Activated CD8-positive, alpha-beta memory T cell treated with anti-CD3 and anti-CD28 coated beads, Interleukin-2, amount 50 U/mL, for 24 hours (primary cell): ENCODE results near the gene ADAMTSL3.
"Not testable (repeated sequence)": the region's sequence is repeated elsewhere in the genome, so short reads cannot be mapped to it uniquely, and the experiment has no call there.

Source experiments
- DNase-seq: peaks from one replicate; pipeline ENCODE4 v3.0.0-alpha.2; 2020; ENCODE audit errors: extremely low read depth

ADAMTSL3 gene

GRCh38 chr15:83927704-83928391 lies 273.9 kb downstream of the ADAMTSL3 start:
- DNase-seq = no peak

DNA sequence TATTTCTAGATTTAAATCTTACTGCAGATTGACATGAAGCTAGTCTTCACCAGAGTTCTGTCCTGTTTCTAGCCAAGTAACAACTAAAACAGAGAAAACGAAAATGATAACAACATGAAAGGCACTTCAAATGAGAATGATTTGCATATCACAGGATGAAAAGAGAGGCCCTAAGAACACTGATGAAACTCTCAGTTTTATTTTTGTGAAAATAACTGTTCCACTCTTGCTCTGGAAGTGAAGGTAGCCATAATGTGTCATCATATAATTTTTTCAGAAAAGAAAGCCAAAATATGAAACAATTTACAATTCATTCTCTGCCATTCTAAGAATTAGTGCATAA lies 274.4 kb downstream of the ADAMTSL3 start:
- no peak for DNase-seq

GRCh38 chr15:83928878-83929418 lies 275.0 kb downstream of the ADAMTSL3 start:
- no peak for DNase-seq

- no peak for DNase-seq
Measured at GRCh38 chr15:83929619-83930018, 275.7 kb downstream of the ADAMTSL3 start.

DNA sequence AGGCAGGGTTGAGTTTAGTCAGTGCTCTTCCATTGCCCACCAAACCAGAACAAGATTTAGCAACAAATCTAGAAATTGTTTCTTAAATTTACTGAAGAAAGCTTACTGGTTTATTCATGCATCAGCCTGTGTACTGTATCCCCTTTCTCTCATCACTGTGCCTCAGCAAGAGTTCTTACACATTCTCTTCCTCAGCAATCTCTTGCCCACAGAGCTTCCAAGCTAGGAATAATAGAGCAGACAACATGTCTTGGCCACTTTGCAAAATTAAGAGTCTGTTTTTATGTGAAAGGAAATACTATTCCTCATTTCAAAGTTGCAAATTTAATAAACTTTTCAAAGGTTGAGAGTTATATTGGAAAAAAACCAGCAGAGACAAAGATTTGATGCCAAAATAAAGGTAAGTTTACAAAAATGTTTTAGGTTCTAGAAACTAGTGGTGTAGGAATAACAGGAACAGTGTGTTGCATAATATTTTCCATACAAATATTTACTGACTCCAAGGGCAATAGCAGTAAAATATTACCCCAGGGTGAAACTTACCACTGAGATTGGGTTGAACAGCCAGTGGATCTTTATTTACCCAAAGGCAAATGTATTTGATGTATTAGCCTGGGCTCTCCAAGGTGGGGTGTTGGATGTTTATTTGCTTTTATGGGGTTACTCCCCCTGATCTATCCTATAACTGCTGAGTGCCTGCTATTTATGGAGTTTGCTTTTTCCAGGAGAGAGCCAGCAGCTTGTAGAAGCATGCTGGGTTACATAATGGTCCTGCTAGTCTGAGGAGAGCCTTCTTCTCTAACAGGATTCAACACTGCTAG lies 276.7 kb downstream of the ADAMTSL3 start:
- DNase-seq = no peak

DNA sequence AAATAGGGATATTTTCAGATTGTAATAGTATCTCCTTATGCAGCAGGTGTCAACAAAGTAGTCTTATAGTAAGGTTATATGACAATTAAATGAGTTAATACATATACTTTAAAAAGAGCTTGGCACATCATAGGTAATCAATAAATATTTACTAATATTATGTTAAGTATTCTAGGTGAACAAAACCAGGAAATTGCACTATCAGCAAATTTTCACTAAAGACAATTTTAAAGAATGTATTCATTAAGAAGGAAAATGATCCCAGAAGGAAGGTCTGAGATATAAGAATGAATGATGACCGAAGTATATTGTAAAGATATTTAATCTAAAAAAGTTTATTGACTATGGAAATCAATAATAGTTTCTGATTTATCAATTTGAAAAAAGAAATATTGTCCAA lies 281.9 kb downstream of the ADAMTSL3 start:
- no peak for DNase-seq

DNA sequence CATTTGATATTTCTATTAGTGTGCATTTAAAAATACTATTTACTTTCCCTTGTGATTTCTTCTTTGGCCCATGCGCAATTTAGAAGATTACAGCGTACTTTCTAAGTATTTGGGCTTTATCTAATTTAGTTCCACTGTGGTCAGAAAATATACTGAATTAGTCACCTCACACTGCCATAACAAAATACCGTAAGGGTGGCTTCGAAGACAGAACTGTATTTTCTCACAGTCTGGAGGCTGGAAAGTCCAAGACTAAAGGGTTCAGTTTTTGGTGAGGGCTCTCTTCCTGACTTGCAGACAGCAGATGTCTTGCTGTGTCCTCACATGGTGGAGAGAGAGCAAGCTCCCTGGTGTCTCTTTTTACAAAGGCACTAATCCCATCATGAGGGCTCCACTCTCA lies 286.2 kb downstream of the ADAMTSL3 start:
- DNase-seq = no peak

DNA sequence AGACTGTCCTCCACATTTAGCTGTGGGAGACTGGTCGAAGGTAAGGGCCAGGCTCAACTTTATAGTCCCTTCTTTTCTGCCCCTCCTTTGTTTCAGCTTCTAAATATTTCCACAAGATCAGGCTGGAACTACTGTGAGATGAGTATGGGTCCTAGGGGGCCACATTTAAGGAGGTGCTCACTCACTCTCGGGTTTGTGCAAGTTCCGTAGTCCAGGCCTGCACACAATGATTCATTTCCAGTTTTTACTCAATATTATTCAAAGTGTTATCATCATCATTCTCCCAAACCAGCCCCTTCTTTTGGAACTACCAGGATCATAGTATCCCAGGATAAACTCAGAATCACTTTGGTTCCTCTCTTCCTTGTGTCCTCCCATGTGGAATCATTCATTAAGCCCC lies 289.1 kb downstream of the ADAMTSL3 start:
- no peak for DNase-seq

- DNase-seq = no peak
Measured at GRCh38 chr15:83943849-83944404, 290.0 kb downstream of the ADAMTSL3 start.

DNA sequence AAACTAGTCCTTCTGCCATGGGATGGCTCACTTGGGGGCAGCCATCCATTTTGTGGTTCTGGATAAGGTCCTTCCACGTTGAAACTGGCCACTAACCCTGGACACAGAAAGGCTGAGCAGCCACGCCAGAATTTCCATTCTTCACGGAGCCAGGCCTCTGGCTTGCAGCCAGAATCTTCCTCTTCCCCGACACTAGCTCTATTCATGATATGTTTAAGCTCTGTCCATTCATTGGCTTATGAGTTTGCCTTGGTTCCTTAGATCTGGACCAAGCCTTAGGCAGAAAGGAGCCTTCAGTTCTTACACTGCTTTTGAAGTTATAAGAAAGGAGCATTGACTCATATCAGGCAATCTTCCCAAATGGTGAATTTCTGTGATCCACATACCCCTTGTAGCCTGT lies 293.2 kb downstream of the ADAMTSL3 start:
- DNase-seq = no peak

GRCh38 chr15:83954506-83954905 lies 300.6 kb downstream of the ADAMTSL3 start:
- DNase-seq = no peak

DNA sequence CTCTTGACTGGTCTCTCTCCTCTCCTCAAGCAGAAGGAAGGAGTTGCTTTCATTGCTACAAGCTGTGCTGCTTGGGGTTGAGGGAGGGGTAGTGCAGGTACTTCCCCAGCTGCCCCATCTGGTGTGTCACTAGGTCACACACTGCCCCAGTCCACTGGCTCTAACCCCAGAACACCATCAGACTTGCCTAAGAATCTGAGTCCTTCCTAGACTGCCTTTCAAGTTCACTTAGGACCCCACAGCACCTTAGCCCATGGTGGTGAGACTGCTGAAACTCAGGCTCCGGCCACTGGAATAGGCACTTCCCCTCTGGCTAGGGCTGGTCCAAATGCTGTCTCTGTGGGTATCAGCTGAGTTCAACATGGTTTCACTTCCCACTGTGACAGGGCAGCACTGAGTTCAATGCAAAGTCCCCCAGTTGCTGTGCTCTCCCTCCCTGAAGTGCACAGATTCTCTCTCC lies 301.9 kb downstream of the ADAMTSL3 start:
- no peak for DNase-seq

GRCh38 chr15:83956887-83957286 lies 303.0 kb downstream of the ADAMTSL3 start:
- no peak for DNase-seq

DNA sequence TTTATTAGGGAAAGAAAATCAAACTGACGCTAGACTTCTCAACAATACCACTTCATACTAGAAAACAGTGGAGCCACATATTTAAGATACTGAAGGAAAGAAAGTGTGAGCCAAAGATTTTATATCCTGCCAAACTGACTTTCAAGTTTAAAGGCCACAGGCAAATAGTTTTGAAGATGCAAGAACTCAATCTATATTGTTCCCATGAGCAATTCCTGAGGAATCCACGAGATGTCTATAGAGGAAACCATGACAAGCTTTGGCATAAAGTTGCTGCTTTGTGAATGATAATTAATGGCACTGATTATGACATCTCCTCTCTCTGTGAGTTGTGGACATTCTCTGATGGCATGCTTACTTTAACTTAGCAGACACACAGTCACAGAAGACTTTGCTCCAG lies 305.6 kb downstream of the ADAMTSL3 start:
- no peak for DNase-seq

DNA sequence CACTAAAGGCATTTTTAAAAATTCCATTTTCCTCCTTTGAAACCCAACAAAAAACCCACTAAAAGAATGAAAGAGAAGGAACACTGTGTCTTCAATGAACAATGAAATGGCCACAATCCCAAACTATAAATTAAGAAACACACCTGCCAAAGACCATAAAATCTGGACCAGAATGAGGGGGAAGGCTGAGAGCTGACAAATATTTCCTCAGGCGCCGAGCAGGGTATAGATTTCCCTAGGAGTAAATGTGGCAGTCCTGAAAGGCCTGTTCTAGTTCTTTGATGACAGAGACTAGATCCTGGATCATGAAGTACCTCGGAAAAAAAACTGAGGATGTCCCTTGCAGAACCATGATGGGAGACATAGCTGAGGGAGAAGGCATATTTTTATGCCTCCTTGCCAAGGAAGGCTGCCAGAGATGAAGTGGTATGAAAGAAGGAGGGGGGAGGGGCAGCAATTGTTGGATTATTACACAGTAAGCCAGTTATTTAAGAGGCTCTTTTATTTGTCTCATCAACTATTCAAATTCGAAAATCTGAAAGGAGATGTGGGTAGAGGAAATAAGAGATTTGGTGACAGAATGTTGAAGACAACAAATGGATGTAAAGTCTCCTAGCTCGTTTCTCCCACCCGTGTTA lies 306.4 kb downstream of the ADAMTSL3 start:
- DNase-seq = no peak

GRCh38 chr15:83961311-83961710 lies 307.4 kb downstream of the ADAMTSL3 start:
- no peak for DNase-seq

DNA sequence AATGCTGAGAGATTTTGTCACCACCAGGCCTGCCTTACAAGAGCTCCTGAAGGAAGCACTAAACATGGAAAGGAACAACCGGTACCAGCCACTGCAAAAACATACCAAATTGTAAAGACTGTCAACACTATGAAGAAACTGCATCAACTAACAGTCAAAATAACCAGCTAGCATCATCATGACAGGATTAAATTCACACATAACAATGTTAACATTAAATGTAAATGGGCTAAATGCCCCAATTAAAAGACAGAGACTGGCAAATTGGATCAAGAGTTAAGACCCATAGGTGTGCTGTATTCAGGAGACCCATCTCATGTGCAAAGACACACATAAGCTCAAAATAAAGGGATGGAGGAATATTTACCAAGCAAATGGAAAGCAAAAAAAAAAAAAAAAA lies 311.0 kb downstream of the ADAMTSL3 start:
- not testable (repeated sequence) for DNase-seq

GRCh38 chr15:83970295-83970890 lies 316.5 kb downstream of the ADAMTSL3 start:
- DNase-seq = no peak

DNA sequence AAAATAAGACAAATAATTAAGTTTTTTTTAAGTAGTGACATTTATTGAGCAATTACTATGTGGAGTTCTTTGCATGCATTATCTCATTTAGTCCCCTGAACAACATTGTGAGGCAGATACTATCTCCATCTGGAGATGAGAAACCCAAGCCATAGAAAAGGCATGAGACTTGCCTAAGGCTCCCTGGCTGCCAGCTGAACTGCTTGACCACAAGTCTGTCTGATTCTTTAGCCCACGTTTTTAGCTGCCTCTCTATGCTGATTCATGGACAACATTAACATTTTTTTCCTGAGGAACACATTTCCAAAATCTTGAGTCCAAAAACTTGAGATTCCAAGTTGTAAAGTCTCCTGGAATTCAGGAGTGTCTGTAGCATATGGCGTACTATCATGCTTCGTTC lies 318.1 kb downstream of the ADAMTSL3 start:
- no peak for DNase-seq

GRCh38 chr15:83973816-83974215 lies 319.9 kb downstream of the ADAMTSL3 start:
- no peak for DNase-seq

DNA sequence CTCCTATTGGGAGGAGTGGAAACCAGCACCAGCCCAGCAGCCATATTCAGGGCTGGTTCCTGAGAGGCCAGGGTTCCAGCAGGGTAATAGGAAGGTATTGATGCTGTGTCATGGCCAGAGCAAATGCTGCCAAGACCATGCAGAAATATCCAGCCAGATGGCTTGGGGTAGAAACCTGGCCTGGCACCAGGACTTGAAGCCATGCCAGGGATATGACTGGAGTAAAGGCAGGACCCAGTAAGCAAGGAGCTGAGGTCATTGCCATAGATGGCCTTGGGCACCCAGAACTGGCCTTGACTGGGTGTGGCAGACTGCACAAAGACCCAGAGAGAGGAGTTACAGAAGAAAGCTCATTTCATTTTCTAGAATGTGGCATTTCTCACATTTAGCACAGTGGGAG lies 324.1 kb downstream of the ADAMTSL3 start:
- no peak for DNase-seq

DNA sequence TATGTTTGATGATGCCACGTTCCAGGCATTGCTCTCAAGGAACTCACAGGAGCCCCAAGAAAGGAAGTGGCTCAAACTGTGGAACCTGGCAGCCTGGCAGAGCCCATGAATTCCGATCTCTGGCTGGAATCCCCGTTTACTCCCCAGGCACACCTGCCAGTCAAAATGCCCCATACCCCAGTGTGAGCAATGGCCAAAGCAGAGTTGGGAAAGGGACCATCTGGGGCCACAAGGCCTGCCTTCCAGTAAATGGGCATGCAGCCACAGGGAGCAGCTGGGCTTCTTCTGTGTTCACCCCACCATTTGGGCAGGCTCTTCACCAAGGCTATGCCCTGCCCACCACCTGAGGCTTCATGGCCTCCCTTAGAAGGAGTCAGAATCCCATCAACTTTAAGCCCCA lies 324.7 kb downstream of the ADAMTSL3 start:
- DNase-seq = no peak
